GM12878 (cell line): Measurements from ENCODE around the gene CLDN14. TPM values are rescaled to one million over a fixed set of nuclear protein-coding genes. Genes with fewer than 3 reads are reported as not detected.

Experiments used
- ATAC-seq: fragments of 200-7000 bp; cut with Tn5 transposase; 3 replicates; pipeline ENCODE4 v1.9.1; 2020; ENCODE audit warnings: mild to moderate bottlenecking, moderate library complexity
- BruUV-seq: library from RNA; stranded (reverse); fragments of 400-500 nt; replicated peaks from 2 replicates; lab custom pipeline; 2021; lab: Mats Ljungman, UMichigan
- CTCF ChIA-PET: fragments of 300-600 bp; sonication (Branson Sonifier 250); formaldehyde crosslinking; extraction: SDS; loops from one replicate; lab custom pipeline; 2021; ENCODE audit warnings: inconsistent platforms; lab: Yijun Ruan, JAX
- POLR2A ChIA-PET: fragments of 350-600 bp; formaldehyde crosslinking; extraction: SDS; loops from one replicate; lab custom pipeline; 2021; ENCODE audit warnings: inconsistent platforms; lab: Charles Lee
- RAD21 ChIA-PET: fragments of 300-600 bp; sonication (Branson Sonifier 250); formaldehyde crosslinking; loops from one replicate; lab custom pipeline; 2023; ENCODE audit warnings: antibody characterized with exemption; ENCODE audit not compliant: unreplicated experiment; lab: Charles Lee
- SMC1A ChIA-PET: fragments of 300-600 bp; sonication (Branson Sonifier 250); formaldehyde crosslinking; loops from one replicate; lab custom pipeline; 2023; ENCODE audit not compliant: unreplicated experiment, uncharacterized antibody; lab: Charles Lee
- DNase-seq: peaks from one replicate; pipeline ENCODE4 v3.0.0-alpha.2; 2011; ENCODE audit warnings: low read depth, low spot score
- FAIRE-seq: peaks from 3 replicates; lab custom pipeline; 2011; peaks lifted over from hg19 to GRCh38; lab: Jason Lieb, UNC
- H2AFZ ChIP-seq: 2 replicates; pipeline ENCODE4 v1.6.0; 2011; ENCODE audit warnings: low read depth, low read length, control low read depth; ENCODE audit not compliant: control insufficient read depth
- H3K27ac ChIP-seq: 2 replicates; pipeline ENCODE4 v1.5.1; 2011; ENCODE audit warnings: control low read depth; ENCODE audit not compliant: control insufficient read depth, insufficient read depth
- H3K27me3 ChIP-seq, 2 experiments: replicated peaks in 1 of 2; 2 replicates each; pipeline versions ENCODE4 v1.6.0 to v1.6.1; 2011; ENCODE audit warnings: low read length in 1 of 2; ENCODE audit not compliant: control insufficient read depth in 2 of 2, insufficient read depth in 2 of 2
- H3K36me3 ChIP-seq, 2 experiments: 2 replicates each; pipeline ENCODE4 v1.5.1; 2011; ENCODE audit warnings: low read length in 1 of 2; ENCODE audit not compliant: control insufficient read depth in 2 of 2, insufficient read depth in 2 of 2
- H3K4me1 ChIP-seq: 2 replicates; pipeline ENCODE4 v1.6.1; 2011; ENCODE audit warnings: mild to moderate bottlenecking, low read length, moderate library complexity, mixed read lengths; ENCODE audit not compliant: control insufficient read depth, insufficient read depth
- H3K4me2 ChIP-seq: 2 replicates; pipeline ENCODE4 v1.6.0; 2011; ENCODE audit warnings: control low read depth; ENCODE audit not compliant: control insufficient read depth, insufficient read depth
- H3K4me3 ChIP-seq: fragments of 200-600 bp; sonication (generic); 2 replicates; pipeline ENCODE4 v1.5.1; 2016
- H3K79me2 ChIP-seq: 2 replicates; pipeline ENCODE4 v1.6.0; 2011; ENCODE audit warnings: low read length; ENCODE audit not compliant: control insufficient read depth, insufficient read depth
- H3K9ac ChIP-seq: 2 replicates; pipeline ENCODE4 v1.8.0; 2011; ENCODE audit warnings: low read length, control low read depth, mixed read lengths; ENCODE audit not compliant: control insufficient read depth, insufficient read depth
- H3K9me3 ChIP-seq: replicated peaks from 3 replicates; pipeline ENCODE4 v1.5.1; 2011; ENCODE audit warnings: mild to moderate bottlenecking, low read length; ENCODE audit not compliant: control insufficient read depth, insufficient read depth
- H4K20me1 ChIP-seq: 2 replicates; pipeline ENCODE4 v1.6.0; 2011; ENCODE audit not compliant: control insufficient read depth, insufficient read depth
- FOS ChIP-seq: IDR thresholded peaks from 3 replicates; pipeline ENCODE4 v1.6.1; 2011; ENCODE audit warnings: borderline replicate concordance; ENCODE audit not compliant: insufficient read length; ENCODE audit errors: extremely low read depth
- KAT2A ChIP-seq: conservative IDR thresholded peaks from 2 replicates; pipeline ENCODE4 v1.6.1; 2011; ENCODE audit warnings: low read depth, low read length; ENCODE audit not compliant: control insufficient read depth
- MYB ChIP-seq: fragments of 150-350 bp; IDR thresholded peaks from 2 replicates; pipeline ENCODE4 v1.6.1; 2014; ENCODE audit warnings: mild to moderate bottlenecking, low read depth, low read length, borderline replicate concordance
- PAX5 ChIP-seq: IDR thresholded peaks from 2 replicates; pipeline ENCODE4 v1.6.1; 2011; ENCODE audit warnings: low read depth, low read length, borderline replicate concordance
- POU2F2 ChIP-seq: IDR thresholded peaks from 3 replicates; pipeline ENCODE4 v1.6.1; 2011; ENCODE audit warnings: low read depth, mild to moderate bottlenecking, low read length, borderline replicate concordance
- RFX5 ChIP-seq: IDR thresholded peaks from 2 replicates; pipeline ENCODE4 v1.6.1; 2011; ENCODE audit warnings: low read depth, low read length, improper control_type of control experiment
- SKIL ChIP-seq: fragments of 450-650 bp; IDR thresholded peaks from 2 replicates; pipeline ENCODE4 v1.6.1; 2017; ENCODE audit warnings: mild to moderate bottlenecking, low read depth, inconsistent platforms; ENCODE audit not compliant: poor library complexity, severe bottlenecking
- SMARCA5 ChIP-seq: fragments of 450-650 bp; IDR thresholded peaks from 2 replicates; pipeline ENCODE4 v1.6.1; 2017; ENCODE audit warnings: mild to moderate bottlenecking
- SREBF2 ChIP-seq: IDR thresholded peaks from 2 replicates; pipeline ENCODE4 v1.6.1; 2012; ENCODE audit warnings: mild to moderate bottlenecking, low read length
- YBX1 ChIP-seq: fragments of 450-650 bp; IDR thresholded peaks from 2 replicates; pipeline ENCODE4 v1.6.1; 2016; ENCODE audit warnings: antibody characterized with exemption
- ZNF217 ChIP-seq: fragments of 450-650 bp; IDR thresholded peaks from 2 replicates; pipeline ENCODE4 v1.6.1; 2017; ENCODE audit warnings: antibody characterized with exemption, mild to moderate bottlenecking
- WGBS: methylation state at CpG from one replicate; pipeline ENCODE4 v1.1.6; 2016; ENCODE audit warnings: low lambda C conversion rate; ENCODE audit not compliant: insufficient replicate concordance, insufficient coverage; ENCODE audit errors: missing lambda C conversion rate; 5-methylcytosine and 5-hydroxymethylcytosine counted together
- in situ Hi-C: fragments of 300-500 bp; cut with MboI; formaldehyde crosslinking; loops from 9 replicates; pipeline ENCODE4 v1.14.3; 2018; ENCODE audit warnings: mixed read lengths
- intact Hi-C: fragments of 100-400 bp; cut with micrococcal nuclease; formaldehyde crosslinking; loops from one replicate; pipeline ENCODE4 v1.14.2; 2022; ENCODE audit not compliant: unreplicated experiment
- polyA plus RNA-seq, 11 experiments: library from polyadenylated mRNA; depleted of rRNA in 4 of 11; unstranded in 6 of 11; stranded (reverse) in 5 of 11; fragments of >200 nt; fragmentation: Nextera tagmentation in 4 of 11; fragmentation: Illumina TruSeq in 1 of 11; extraction: Ambion mirVana in 4 of 11; extraction: Trizol in 1 of 11; gene quantifications; 1 replicate in 1 of 11; 2 replicates in 10 of 11; pipeline versions ENCODE4 v1.2.1 to v1.2.3, GENCODE V29; 2011 to 2016; ENCODE audit warnings: inconsistent platforms in 2 of 11, missing spikeins in 2 of 11, low read depth in 1 of 11
- total RNA-seq, 4 experiments: library from RNA; depleted of rRNA in 3 of 4; stranded (reverse); fragments of >200 nt in 3 of 4; fragmentation: Illumina TruSeq in 1 of 4; extraction: Trizol in 1 of 4; gene quantifications; 2 replicates each; pipeline versions ENCODE4 v1.2.1 to v1.2.3, GENCODE V29; 2013 to 2021
- TF ChIP-seq, protein P1 (sequence below): IDR thresholded peaks from 2 replicates; pipeline ENCODE4 v1.6.1; 2011; ENCODE audit warnings: low read depth, mild to moderate bottlenecking, low read length, moderate library complexity, borderline replicate concordance; ENCODE audit errors: extremely low read depth

The CLDN14 gene
- total and polyA plus RNA-seq, 10 of the 15 experiments (the other 5 are each of a cell fraction or from before 2014, with no cell fraction given), result 0.90 to 19.4 (median 6.6) TPM

- ChIA-PET RAD21 (no interaction called here), CTCF (no interaction called here), SMC1A (no interaction called here), POLR2A (no interaction called here)
- Histone ChIP-seq H3K27ac (no peak overlapping the region), H2AFZ (no peak overlapping the region), H3K4me1 (no peaks in the 10 kb centered on the region), H3K79me2 (no peaks in the 10 kb centered on the region), H3K27me3 (no peaks in the 10 kb centered on the region), H3K4me2 (no peak overlapping the region), H3K4me3 (no peak overlapping the region), H3K36me3 (no peaks in the 10 kb centered on the region), H3K9me3 (no peaks in the 10 kb centered on the region), H4K20me1 (no peaks in the 10 kb centered on the region), H3K9ac (no peak overlapping the region)
- FAIRE-seq (no peak), DNase-seq (no peak), ATAC-seq (no peak)
- intact Hi-C loops (no loop called here), in situ Hi-C loops (no loop called here)
- no TSS peak for BruUV-seq
- TF ChIP-seq KAT2A (no peak), PAX5 (no peak), SMARCA5 (no peak), POU2F2 (no peak), SKIL (no peak), SREBF2 (no peak), YBX1 (no peak), ZNF217 (no peak), RFX5 (no peak), MYB (no peak), FOS (no peak)
- TF ChIP-seq, protein P1, sequence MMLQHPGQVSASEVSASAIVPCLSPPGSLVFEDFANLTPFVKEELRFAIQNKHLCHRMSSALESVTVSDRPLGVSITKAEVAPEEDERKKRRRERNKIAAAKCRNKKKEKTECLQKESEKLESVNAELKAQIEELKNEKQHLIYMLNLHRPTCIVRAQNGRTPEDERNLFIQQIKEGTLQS, result no peak
- TF ChIP-seq, all 136 proteins: peak for 0
- 40% methylated on average over 2 of the region's 2 CpGs for WGBS
Measured at GRCh38 chr21:36450511-36450910, 29.4 kb downstream of the CLDN14 start.
